SK-N-MC (cell line): ENCODE results near the gene CLMP.

Experiments used
- EZH2 ChIP-seq: fragments of 200-600 bp; sonication (generic); IDR thresholded peaks from one replicate; pipeline ENCODE4 v1.6.1; 2017; ENCODE audit warnings: antibody characterized with exemption
- FOXP2 ChIP-seq: optimal IDR thresholded peaks from 2 replicates; pipeline ENCODE3; 2011; ENCODE audit warnings: mild to moderate bottlenecking, moderate library complexity; ENCODE audit not compliant: insufficient read depth; ENCODE audit errors: extremely low read length, control extremely low read depth
- POLR2AphosphoS5 ChIP-seq: IDR thresholded peaks from 2 replicates; pipeline ENCODE4 v1.6.1; 2012; ENCODE audit warnings: mild to moderate bottlenecking, low read depth, low read length, borderline replicate concordance

DNA sequence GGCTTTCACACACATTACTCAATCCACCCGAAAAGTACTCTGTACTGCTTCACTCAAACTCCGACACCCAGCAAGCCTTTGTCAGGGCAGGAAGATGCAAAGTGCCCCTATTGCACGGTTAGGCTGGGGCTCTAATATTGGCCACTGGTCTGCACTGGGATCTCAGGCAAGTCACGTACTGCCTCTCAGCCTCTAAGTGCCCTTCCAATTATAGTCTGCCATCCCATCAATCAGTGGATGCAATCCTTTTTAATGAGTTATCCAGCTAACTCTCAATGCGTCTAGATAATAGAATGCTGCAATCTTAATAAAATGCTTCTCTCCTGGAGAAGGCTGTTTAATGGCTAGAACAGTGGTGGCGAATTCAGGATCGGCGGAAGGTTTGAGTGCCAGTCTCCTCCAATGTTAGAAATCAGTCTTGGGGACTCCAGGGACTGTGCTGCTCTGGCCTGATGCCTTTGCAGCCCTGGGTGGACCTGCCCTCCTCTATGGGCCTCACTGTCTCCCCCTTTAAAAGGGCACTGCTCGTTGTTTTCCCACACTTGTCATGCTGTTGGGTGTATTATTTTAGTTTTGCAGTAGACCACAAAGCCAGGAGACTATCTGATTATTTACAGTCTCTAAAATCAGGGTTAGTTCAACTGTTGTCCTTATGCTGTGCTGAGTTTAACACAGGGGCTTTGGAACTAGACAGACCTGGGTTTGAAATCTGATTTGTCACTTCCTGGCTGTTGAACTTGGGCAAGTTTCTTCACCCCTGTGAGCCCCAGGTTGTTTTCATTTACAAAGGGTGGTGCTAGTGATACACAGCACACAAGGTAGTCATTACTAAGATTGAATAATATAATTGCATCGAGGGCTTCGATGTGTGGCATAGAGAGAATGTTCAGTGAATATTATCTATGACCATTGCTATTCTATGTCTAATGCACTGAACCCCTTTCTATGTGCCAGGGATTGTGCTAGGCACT lies 36.7 kb downstream of the CLMP start:
- TF ChIP-seq POLR2AphosphoS5, result no peak
- TF ChIP-seq EZH2, result no peak
- no peak for TF ChIP-seq FOXP2
